Measurements from ENCODE around the gene CDKAL1. TPM values are rescaled to one million over a fixed set of nuclear protein-coding genes. Genes with fewer than 3 reads are reported as not detected.

The CDKAL1 gene
- total RNA-seq, 4 donors from 2014 or later: 24.7 to 32.8 (median 29.8) TPM

DNA sequence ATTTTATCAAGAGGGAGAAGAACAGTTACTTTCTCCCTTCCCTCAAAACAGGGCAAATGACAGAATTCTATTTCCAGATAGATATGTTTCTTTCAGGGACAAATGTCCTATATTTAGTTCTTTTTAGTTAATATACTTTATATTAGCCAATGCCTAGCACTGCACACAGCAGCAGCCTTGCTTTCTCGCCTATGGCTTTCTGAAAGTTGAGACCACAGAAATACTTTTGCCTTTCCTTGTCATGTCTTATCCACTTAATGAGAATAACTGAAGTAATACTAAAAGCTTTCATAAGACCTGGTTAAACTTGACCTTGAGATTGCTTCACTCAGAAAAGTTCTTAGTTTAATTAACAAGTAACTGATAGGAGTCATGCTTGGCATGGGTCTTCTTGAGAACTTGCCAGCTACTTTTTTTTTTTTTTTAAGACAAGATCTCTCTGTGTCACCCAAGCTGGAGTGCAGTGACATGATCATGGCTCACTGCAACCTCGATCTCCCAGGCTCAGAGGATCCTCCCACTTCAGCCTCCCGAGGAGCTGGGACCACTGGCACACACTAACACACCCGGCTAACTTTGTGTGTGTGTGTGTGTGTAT lies 159.3 kb downstream of the CDKAL1 start:
- WGBS, 2 donors: 82 to 87% methylated on average over 4 of the region's 4 CpGs

DNA sequence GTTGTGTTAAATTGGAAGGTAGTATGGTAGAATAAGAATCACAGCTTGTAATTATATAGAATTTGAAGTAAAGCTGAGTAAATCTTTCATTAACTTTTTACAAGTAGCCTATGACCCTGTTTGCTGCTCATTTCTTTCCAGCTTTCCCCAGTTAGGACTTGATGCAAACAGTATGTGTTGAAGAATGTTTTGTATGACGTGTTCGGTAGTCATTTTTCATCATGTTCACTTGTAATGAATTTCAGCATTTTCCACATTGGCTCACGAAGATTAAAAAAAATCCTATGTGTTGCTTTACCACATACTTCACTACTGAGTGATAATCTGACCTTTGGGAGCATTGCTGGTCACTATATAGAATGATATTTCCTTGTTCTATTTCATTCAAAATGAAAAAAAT lies 162.4 kb downstream of the CDKAL1 start:
- H3K9me3 ChIP-seq: no peaks in the 10 kb centered on the region
- H3K4me3 ChIP-seq (replicated peaks in 1 of 3): no peak overlapping the region
- DNase-seq: no peak
- intact Hi-C loops (cut with DNase I): no loop called here
- 96 to 97% methylated on average over 3 of the region's 3 CpGs for WGBS, 2 donors
- no peaks in the 10 kb centered on the region for H3K4me1 ChIP-seq
- H3K36me3 ChIP-seq: no peaks in the 10 kb centered on the region
- H3K27me3 ChIP-seq: no peaks in the 10 kb centered on the region
- H3K27ac ChIP-seq: no peak overlapping the region
- no peak for TF ChIP-seq POLR2A (IDR thresholded peaks at IDR 0.05)
- TF ChIP-seq, protein P1, sequence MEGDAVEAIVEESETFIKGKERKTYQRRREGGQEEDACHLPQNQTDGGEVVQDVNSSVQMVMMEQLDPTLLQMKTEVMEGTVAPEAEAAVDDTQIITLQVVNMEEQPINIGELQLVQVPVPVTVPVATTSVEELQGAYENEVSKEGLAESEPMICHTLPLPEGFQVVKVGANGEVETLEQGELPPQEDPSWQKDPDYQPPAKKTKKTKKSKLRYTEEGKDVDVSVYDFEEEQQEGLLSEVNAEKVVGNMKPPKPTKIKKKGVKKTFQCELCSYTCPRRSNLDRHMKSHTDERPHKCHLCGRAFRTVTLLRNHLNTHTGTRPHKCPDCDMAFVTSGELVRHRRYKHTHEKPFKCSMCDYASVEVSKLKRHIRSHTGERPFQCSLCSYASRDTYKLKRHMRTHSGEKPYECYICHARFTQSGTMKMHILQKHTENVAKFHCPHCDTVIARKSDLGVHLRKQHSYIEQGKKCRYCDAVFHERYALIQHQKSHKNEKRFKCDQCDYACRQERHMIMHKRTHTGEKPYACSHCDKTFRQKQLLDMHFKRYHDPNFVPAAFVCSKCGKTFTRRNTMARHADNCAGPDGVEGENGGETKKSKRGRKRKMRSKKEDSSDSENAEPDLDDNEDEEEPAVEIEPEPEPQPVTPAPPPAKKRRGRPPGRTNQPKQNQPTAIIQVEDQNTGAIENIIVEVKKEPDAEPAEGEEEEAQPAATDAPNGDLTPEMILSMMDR (IDR thresholded peaks at IDR 0.05): no peak

More for the DNA sequence above, 159.3 kb downstream of the CDKAL1 start:
- intact Hi-C loops (cut with DNase I): no loop called here
- TF ChIP-seq POLR2A (IDR thresholded peaks at IDR 0.05): no peak
- TF ChIP-seq, protein P1 (IDR thresholded peaks at IDR 0.05): no peak
- no peak for DNase-seq
- H3K4me1 ChIP-seq: no peaks in the 10 kb centered on the region
- H3K4me3 ChIP-seq (replicated peaks in 1 of 3): no peak overlapping the region
- H3K27me3 ChIP-seq: no peaks in the 10 kb centered on the region
- no peaks in the 10 kb centered on the region for H3K9me3 ChIP-seq
- no peaks in the 10 kb centered on the region for H3K36me3 ChIP-seq
- H3K27ac ChIP-seq: no peak overlapping the region

DNA sequence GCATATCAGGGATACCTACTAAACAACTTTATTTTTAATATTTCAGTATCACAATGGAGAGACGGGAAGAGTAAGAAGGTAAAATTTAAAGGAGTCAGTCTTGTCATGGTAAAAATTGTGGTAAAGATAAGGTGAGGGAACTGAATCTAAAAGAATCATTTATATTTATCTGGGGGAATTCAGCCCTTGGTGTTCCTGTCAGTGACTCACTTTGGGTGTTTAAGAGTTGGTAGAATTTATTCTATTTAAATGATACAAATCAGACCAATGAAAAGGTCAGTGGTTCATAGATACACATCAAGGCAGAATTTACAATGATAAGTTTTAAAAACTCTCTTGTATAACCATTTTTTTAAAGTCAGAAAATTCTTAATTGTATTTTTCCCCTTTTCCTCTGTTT lies 164.4 kb downstream of the CDKAL1 start:
- intact Hi-C loops (cut with DNase I): no loop called here
- no peak overlapping the region for H3K4me3 ChIP-seq (replicated peaks in 1 of 3)
- H3K27me3 ChIP-seq: no peaks in the 10 kb centered on the region
- TF ChIP-seq, protein P1 (IDR thresholded peaks at IDR 0.05): no peak
- no peak for TF ChIP-seq POLR2A (IDR thresholded peaks at IDR 0.05)
- WGBS, 2 donors: 96 to 98% methylated on average over 1 of the region's 1 CpG
- no peaks in the 10 kb centered on the region for H3K36me3 ChIP-seq
- no peaks in the 10 kb centered on the region for H3K4me1 ChIP-seq
- no peak overlapping the region for H3K27ac ChIP-seq
- no peaks in the 10 kb centered on the region for H3K9me3 ChIP-seq
- DNase-seq: no peak

DNA sequence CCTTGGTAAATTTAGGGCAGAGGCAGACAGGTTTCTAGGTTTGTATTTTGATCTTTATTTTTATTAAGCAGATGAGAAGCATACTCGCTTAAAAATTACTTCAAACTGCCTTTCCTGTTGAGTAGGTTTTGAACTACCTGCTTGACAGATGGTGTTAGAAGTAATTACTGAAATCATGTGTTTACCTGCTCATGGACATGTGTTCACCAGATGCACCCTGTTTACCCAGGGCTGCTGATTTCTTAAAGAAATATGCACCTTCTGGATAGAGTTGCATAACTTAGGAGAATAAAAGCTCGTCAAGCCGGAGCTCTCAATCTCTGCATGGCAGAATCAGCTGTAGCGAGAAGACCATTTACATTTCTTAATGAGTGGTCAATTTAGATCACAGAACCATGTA lies 165.1 kb downstream of the CDKAL1 start:
- Histone ChIP-seq H3K4me1 (no peaks in the 10 kb centered on the region), H3K27ac (no peak overlapping the region), H3K9me3 (no peaks in the 10 kb centered on the region), H3K4me3 (replicated peaks in 1 of 3) (no peak overlapping the region), H3K27me3 (no peaks in the 10 kb centered on the region), H3K36me3 (no peaks in the 10 kb centered on the region)
- TF ChIP-seq, protein P1 (IDR thresholded peaks at IDR 0.05): no peak
- TF ChIP-seq POLR2A (IDR thresholded peaks at IDR 0.05): no peak
- WGBS, 2 donors: 79 to 91% methylated on average over 4 of the region's 4 CpGs
- DNase-seq: no peak
- intact Hi-C loops (cut with DNase I): no loop called here

DNA sequence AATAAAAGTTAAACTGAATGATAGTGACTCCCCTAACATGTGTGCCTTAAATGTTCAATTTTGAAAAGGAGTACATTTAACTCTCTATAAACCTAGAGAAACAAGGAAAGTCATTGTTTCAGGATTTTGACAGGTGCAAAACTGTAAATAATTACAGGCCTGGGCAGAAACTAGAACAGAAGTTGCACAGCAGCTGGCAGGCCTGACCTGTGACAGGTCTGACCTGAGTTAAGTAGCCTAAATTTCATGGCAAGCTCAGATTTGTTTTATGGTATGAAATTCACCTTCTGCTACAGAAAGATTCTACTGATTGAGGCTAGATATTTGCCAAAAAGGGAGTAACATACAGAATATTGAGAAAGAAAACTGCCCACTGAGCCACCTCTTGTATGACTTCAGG lies 166.1 kb downstream of the CDKAL1 start:
- Histone ChIP-seq H3K27me3 (no peaks in the 10 kb centered on the region), H3K4me3 (replicated peaks in 1 of 3) (no peak overlapping the region), H3K9me3 (no peaks in the 10 kb centered on the region), H3K4me1 (no peaks in the 10 kb centered on the region), H3K36me3 (no peaks in the 10 kb centered on the region), H3K27ac (no peak overlapping the region)
- no peak for DNase-seq
- TF ChIP-seq, protein P1 (IDR thresholded peaks at IDR 0.05): no peak
- no peak for TF ChIP-seq POLR2A (IDR thresholded peaks at IDR 0.05)
- intact Hi-C loops (cut with DNase I): no loop called here
